Stimulated activated CD4-positive, alpha-beta T cell treated with anti-CD3 and anti-CD28 coated beads, Interleukin-4, amount 100 ng/mL, for 24 hours (primary cell): ENCODE results near the gene RASSF3.

Experiments
- DNase-seq: peaks from one replicate; pipeline ENCODE4 v3.0.0-alpha.2; 2020

Gene RASSF3

DNA sequence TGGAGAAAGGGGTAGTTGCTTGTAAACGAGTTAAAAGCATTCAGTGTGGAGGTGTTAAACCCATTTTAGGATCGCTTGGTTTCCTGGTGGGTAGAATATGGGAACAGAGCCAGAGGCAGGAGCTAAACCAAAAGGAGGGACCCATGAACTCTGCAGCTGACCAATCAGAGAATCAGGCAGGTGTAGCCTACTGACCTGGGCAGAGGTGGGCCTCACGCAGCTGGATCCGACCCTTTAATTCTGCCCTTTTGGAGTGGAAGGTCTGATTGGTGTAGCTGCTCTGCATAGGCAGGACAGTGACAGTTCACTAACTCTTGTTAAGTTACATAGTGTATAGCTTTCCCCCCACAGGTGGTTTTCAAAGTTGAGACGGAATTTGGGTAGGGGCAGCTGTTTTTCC is 85.3 kb downstream of the RASSF3 start:
- no peak for DNase-seq

DNA sequence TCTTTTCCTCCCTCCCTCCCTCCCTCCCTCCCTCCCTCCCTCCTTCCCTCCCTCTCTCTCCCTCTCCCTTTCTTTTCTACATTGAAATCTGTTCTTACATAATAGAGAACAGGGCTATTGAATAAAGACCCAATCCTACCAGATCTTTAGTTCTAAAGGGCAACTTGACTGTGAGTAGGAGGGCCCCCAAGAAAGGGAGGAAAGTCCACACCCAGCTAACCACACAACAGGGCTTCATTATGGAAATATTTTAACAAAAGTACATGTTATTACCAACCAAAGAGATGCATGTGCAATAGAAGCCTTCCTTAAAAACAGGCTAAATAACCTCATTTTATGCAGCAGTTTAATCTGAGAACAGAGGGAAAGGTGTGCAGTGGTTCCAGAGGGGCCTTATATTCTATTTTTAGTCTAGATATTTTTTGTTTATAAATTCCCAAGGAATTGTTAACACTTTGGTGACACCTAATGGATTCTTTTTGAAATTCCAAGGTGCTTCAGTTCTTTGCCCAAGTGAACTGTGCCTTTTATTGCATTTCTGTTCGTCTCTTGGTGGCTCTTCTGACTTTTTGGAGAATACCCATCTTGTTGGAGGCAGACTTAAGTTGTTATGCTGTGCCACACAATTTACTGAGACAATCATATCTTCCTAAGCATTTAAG is 85.9 kb downstream of the RASSF3 start:
- DNase-seq, result no peak

DNA sequence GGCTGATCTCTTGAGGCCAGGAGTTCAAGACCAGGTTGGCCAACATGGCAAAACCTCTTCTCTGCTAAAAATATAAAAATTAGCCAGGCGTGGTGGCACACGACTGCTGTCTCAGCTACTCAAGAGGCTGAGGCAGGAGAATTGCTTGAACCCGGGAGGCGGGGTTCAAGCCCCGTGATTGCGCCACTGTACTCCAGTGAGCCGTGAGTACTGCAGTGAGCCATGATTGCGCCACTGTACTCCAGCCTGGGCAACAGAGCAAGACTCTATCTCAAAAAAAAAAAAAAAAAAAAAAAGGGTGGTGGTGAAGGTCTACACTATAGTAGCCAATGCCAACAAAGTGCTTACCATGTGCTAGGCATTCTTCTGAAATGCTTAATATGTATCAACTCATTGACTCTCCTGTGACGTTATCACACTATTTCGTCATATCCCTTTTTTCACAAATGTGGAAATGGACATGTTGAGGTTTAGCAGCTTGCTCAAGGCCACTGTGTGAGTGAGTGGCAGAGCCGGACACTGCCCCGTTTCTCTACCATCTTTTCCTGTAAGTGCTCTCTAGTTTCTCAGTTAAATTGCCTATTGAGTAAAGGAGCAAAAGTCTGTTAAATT is 89.3 kb downstream of the RASSF3 start:
- no peak for DNase-seq

DNA sequence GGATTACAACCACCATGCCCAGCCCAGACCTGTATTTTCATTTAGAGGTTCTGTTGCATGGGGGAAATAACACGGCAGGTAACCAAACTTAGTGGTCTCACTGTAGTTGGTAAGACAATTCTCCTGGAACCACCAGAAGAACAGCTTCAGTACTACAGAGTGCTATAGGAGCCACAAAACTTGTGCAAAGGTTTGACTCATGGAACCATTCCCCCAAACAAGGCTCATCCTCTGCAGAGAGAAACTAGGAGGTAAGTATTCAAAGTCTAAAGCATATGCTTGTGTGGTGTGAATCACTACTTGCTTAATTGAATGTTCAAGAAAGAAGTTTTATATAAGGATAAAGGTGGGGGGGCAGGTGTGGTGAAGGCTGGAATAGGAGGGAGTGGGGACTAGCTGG is 90.2 kb downstream of the RASSF3 start:
- DNase-seq, result no peak

DNA sequence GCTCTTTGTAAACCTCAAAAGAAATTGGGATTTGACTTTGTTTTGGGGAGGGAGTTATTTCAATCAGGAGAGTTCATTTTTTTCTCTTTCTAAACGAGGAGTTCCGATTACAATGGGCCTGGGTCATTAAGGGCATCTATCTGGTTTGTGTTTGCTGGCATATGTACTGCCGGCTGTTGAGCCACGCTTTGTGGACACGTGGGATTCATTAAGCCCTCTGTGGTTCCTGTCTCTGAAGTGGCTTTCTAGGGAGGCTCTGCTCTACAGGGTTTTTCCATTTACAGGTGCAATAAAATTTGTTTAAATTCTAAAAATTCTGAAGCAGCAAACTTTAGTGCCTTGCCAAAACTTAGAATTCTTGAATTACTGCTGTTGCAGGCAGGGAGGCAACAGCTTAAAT is 91.0 kb downstream of the RASSF3 start:
- no peak for DNase-seq

DNA sequence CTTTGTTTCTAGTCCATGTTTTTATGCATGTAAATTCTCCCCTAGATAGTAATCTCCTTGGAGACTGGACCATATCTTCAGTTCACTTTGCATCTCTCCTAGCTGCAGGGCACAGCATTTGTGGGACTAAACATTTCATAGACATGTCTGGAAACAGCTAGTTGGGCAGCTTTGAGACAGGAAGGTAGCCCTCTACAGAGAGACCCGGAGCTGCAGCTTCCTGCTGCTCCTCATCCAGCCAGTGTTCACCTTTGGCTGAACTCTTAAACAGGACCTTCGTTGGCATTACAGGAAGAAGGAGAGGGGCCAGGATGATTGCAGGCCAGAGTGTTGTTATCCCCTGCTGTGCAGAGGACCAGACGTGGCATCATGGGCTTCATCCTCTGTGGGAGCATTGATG is 96.0 kb downstream of the RASSF3 start:
- no peak for DNase-seq

DNA sequence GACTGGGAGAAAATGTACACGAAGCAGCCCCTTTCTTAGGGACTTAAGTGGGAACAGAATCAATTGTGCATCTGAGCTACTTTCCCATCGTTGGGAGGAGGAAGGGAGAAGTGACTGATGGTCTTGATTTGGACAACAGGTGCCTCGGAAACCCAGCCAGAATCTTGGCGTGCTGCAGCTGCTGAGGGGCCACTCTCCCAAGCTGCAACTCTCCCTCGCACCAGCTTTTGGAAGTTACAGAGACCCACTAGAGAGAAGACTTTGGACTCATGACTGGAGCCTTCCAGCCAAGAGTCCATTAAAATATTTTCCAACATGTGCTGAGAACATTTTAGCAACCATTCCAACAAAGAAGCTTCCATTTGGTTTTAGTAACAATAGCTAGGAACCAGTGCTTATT is 96.6 kb downstream of the RASSF3 start:
- DNase-seq, result no peak

DNA sequence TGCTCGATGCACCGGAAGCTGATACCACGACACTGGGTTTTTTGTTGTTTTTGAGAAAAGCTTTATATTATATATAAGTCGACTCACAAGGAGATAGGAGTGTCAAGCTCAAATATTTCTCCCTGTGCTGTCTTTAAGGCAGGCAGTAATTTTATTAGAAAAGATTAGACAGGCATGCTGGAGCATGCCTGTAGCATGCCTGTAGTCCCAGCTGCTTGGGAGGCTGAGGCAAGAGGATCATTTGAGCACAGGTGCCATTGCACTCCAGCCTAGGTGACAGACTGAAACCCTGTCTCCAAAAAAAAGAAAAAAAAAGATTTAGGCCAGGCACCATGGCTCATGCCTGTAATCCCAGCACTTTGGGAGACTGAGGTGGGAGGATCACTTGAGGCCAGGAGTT is 97.1 kb downstream of the RASSF3 start:
- DNase-seq, result no peak

DNA sequence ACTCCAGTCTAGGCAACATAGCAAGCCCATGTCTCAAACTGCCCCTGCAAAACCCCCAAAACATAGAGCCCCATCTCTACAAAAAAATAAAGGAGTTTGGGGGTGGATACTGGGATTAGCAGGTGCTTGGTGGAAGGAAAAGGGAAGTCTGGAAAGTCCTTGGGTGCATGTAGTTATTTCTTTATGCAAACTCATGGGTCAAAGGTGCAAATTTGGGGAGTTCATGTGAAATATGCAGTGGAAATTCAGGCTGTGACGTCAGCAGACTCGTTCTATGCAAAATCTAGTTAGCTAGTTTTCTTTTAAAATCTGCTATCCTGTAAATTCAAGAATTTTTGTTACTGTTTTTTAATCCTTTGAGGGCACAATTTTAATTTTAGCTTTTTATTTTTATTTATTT is 97.6 kb downstream of the RASSF3 start:
- DNase-seq, result no peak

DNA sequence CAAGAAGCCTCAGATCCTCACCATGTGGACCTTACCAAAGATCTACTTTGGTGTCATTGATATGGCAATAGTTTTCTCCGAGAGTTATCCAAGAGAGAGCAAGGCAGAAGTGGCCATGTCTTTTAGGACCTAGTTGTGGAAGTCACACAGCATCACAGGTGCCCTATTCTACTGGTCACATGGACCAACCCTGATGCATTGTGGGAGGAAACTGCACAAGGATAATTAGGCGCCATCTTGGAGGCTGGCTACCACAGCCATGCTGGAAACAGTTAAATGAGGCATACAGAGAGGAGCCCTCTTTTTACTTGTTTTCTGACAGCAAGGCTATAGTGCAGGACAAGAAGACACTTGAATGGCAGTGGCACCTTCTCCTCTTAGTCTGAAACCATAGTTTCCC is 99.1 kb downstream of the RASSF3 start:
- no peak for DNase-seq

DNA sequence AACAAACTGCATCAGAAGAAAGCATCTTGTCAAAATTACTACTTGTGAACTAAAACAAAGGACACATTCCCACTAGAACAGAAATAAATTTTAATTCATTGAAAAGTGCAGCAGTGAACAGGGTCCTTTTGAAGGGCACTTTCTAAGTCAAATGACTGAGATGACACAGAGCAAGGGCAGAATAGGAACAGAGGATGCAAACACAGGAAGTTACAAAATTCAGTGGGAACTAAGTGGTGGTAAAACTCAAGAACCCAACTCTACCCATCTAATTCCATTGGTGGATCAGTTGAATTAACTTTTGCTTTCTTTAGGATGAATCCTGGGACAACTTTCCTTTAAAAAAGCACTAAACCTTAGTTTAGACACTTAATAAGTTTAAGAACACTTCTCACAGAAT is 103.1 kb downstream of the RASSF3 start:
- no peak for DNase-seq

DNA sequence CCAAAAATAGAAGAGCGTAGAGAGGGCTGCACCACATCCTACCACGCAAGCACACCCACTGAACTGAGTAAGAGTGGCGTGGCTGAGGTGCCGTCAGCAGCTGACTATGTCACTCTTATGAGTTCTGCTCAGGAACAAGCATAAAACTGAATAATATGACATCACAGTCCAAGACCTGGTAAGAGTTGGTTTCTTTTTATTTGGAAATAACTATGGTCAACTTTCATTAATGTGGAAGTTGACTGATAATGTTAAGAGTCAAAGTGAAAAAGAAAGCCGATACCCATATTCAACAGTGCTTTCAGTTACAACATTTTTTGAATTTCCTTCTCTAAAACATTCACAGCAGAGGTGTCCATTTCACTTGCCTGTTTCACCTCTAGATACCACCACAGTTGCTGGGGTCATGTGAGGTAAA is 104.3 kb downstream of the RASSF3 start:
- no peak for DNase-seq

DNA sequence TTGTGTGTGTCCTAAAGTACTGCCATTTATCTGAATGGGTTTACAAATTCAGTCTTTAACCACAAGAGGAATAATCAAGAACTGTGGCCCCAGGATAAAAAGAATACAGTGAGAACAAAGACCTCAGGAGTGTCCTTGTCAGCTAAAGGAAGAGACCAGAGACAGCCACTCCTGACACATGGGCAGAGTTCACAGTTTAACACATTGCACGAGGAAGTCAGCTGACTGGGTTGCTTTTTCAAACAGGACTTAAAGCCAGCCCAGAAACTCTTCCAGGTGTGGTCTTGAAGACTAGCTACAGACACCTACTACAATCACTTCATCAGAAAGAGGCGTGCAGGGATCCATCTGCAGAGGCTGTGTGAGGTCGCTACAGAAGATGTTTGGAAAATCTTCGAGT is 106.1 kb downstream of the RASSF3 start:
- DNase-seq, result no peak

DNA sequence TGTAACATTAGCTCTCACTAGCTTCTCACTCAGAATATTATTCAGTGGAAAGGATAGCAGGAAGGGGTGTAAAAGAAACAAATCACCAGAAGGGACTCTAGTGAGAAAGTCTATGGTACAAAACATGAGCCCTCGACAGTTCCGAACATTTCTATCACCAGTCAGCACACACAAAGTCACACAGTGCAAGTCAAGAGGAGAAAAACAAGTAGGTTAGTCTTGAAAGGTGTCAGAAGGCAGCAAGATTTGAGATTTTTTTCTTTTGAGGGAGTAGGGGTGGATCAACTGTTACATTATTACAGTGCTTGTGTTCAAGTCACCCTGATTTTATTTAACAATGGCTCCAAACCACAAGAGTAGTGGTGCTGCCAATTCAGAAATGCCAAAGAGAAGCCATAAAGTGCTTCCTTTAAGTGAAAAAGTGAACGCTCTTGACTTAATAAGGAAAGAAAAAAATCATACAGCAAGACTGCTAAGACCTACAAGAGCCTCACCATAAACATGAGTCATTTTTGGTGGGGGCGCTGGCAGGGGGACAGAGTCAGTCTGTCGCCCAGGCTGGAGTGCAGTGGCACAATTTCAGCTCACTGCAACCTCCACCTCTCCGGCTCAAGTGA is 106.7 kb downstream of the RASSF3 start:
- no peak for DNase-seq

DNA sequence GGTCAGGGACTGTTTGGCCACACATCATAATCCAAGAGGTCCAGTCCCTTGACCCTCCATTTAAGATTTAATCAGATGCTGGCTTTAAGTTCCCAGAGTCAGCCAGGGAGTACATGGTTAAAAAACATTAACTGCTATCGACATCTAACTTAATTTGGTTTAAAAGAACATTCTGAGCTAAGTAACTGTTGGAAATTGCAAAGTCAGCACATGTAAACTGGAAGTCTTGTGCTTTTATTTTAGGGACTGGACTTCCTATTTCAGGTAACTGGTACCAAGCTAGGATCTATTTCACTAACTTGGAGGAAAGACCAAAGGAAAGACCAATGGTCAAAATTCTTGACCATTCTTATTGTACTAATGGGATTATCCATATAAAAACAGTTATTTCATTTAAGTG is 108.4 kb downstream of the RASSF3 start:
- no peak for DNase-seq

DNA sequence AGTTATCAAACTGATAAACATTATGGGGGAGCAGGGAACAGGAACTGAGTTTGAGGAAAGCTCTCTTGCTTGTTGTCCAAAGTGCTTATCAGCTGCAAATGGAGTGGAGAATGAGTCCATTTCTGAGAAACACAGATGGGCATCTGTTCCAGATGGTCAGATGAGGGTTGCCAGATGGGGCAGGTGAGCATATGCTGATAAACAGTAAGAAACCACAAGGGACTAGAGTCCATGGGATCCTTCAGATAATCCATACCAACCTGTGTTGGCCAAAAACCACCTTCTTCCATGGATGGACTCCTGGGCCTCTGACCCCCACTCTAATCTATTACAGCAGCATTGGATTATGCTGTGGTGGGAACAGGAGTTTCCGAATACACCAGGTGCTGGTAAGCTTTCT is 110.6 kb downstream of the RASSF3 start:
- no peak for DNase-seq

DNA sequence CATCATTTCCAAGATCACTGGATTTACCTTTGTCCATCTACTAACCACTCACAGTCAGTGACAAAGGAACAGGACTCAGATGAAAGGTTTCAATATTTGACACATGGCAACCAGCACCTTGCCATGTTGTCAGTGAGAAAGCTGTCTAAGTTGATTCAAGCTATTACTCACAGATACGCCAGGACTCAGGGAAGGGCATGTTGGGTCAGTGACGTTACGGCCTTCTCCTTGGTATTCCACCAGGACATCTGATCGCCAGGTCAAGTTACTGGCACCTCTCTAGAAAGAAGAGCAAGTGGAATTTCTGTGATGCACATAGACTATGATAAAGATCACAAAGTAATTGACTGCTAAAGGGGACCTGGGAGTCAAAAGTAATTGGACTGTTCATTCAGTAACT is 112.5 kb downstream of the RASSF3 start:
- no peak for DNase-seq

DNA sequence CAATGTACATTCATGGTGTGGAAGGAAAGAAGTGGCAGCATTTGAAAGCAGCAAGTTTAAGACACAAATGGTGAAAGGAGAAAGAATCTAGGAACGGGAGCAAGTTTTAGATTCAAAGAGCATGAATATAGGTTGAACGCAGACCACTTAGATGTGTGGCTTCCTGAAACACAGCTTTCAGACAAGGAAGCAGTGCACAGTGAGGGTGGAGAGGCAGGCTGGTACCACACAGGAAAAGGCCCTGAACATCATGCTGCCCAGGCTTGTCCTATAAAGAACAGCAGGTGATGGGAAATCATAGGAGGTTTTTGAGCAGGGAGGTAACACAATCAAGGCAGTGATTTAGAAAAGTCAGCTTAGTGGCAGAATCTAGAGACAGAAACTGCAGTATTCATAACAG is 113.3 kb downstream of the RASSF3 start:
- no peak for DNase-seq

DNA sequence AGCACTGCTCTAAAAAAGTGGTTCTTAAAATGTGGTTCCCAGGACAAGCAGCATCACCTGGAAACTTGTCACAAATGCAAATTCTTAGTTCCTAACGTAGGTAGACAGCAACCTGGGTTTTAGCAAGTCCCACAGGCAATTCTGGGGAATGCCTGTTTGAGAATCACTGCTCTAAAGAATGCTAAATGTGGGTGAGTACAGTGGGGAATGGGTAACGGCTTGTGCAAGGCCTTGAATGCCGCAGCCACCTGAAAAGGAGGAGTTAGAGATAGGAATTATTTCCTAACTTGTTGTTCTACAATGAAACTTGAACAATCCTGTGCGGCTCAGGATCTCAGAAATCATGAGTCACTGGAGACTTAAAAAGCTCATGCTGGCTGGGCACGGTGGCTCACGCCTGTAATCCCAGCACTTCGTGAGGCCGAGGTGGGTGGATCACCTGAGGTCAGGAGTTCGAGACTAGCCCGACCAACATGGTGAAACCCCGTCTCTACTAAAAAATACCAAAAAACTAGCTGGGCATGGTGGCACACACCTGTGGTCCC is 114.0 kb downstream of the RASSF3 start:
- DNase-seq, result no peak

DNA sequence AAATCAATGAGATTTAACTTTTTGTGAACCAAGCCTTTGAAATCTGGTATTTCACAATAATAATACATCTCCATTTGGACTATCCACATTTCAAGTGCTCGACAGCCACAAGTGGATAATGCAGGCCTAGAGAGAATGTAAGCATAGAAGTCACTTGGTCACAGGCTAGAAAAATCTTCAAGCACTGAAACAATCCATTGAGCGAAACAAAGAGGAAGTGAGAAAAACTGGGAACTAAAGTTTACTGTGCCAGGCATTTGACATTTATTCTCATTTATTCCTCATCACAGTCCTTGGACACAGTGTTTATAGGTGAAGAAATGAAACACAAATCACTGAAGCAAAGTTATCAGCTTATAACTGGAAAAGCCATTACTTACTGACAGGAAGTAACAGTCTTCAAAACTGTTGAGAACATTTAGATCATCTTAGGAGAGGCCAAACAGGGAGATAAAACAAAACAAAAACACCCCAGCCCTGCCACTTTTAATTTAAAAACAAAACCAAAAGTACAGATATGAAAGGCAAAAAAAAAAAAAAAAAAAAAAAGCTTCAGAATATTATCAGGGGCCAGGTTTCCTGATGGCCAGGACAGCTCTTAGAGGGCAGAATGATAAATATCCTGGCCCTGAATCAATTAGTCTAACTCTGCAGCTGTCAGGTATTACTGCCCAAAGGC is 119.8 kb downstream of the RASSF3 start:
- DNase-seq, result no peak

DNA sequence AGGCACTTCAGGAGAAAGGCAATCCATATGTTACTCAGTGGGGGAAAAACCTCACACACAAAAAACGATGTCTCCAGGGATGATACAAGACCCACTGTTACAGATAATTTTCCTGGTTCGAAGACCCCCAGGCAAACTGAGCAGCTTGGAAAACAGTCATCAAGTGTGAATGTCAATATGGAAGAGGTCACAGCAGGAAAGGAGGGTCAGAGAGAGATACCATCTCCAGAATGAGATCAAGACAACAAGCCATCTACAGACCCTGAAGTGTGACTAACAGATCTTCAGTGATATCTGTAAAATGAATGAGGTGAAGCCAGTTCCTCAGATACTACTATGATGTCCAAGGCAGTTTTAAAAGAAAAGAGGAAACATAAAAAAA is 120.3 kb downstream of the RASSF3 start:
- no peak for DNase-seq

DNA sequence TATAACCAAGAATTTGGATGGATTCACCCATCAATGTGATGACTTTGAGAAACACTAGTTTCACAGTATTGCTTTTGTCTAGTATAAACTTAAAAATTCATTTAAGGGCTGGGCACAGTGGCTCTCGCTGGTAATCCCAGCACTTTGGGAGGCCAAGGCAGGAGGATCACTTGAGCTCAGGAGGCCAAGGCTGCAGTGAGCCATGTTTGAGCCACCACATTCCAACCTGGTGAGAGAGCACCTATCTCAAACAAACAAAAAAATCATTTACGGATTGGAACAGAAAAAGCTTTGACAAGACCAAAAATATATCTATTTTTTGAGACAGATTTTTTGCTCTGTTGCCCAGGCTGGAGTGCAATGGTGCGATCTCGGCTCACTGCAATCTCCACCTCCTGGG is 121.4 kb downstream of the RASSF3 start:
- DNase-seq, result no peak

DNA sequence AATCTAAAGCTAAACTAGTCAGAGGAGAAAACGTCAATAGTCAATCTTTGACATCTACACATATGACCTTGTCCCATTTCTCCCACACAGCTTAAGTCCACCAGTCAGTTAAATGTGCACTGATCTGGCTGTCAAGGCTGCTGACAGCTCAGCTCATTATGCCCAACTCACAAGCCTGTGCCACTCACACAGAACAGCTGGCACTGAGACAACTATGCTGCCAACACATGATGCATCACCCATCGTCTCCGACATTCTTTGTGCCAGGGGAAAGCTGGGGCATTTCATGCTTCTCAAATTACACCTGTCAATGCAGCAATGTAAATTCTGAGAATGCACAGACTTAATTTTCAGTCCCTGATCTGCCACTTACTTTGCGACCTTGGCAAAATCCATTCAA is 123.6 kb downstream of the RASSF3 start:
- no peak for DNase-seq

DNA sequence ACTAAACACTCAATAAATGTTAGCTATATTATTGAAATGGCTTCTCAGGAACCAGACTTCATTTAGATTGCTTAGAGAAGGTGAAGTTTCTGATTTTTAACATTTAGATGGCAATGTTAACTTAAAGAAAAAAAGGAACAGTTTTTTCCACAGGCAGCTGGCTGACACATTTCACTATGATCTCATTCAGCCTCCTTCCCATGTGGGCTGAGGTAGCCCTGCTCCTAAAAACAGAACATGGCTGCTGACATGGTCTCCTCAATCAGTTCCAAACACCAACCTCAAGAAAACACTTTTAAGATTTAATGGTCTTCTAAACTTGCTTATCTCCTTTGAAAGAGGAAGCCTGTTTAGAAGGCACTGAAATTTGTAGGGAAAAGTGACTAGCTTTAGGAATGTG is 125.1 kb downstream of the RASSF3 start:
- no peak for DNase-seq
